Measurements from ENCODE around the gene POLR1A. TPM values are rescaled to one million over a fixed set of nuclear protein-coding genes. Genes with fewer than 3 reads are reported as not detected.

POLR1A gene
- polyA plus RNA-seq, 2 of the 4 experiments (the other 2 are of a cell fraction) = 22.8 to 55.7 TPM

DNA sequence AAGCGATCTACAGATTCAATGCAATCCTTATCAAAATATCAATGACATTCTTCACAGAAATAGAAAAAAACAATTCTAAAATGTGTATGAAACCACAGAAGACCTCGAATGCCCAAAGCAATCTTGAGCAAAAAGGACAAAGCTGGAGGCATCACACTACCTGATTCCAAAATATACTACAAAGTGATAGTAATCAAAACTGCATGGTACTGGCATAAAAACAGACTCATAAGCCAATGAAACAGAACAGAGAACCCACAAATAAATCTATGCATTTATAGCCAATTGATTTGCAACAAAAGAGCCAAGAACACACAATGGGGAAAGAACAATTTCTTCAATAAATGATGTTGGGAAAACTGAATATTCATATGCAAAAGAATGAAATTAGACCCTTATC is 99.2 kb downstream of the POLR1A start:
- TF ChIP-seq, protein P1, sequence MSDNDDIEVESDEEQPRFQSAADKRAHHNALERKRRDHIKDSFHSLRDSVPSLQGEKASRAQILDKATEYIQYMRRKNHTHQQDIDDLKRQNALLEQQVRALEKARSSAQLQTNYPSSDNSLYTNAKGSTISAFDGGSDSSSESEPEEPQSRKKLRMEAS (IDR thresholded peaks at IDR 0.05) = no peak
- no peak for TF ChIP-seq MAZ (IDR thresholded peaks at IDR 0.05; ENCODE audit: borderline replicate concordance, low read depth, low read length)
- TF ChIP-seq HDAC2 (IDR thresholded peaks at IDR 0.05) = peak; percentile 84; the same call in 1 of the 2 replicates
- no peak for TF ChIP-seq EHMT2 (IDR thresholded peaks at IDR 0.05; ENCODE audit: low read depth)
- TF ChIP-seq, protein P2, sequence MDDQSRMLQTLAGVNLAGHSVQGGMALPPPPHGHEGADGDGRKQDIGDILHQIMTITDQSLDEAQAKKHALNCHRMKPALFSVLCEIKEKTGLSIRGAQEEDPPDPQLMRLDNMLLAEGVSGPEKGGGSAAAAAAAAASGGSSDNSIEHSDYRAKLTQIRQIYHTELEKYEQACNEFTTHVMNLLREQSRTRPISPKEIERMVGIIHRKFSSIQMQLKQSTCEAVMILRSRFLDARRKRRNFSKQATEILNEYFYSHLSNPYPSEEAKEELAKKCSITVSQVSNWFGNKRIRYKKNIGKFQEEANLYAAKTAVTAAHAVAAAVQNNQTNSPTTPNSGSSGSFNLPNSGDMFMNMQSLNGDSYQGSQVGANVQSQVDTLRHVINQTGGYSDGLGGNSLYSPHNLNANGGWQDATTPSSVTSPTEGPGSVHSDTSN (IDR thresholded peaks at IDR 0.05) = no peak
- TF ChIP-seq RCOR1 (IDR thresholded peaks at IDR 0.05; ENCODE audit: low read depth, low read length) = no peak
- TF ChIP-seq, protein P3, sequence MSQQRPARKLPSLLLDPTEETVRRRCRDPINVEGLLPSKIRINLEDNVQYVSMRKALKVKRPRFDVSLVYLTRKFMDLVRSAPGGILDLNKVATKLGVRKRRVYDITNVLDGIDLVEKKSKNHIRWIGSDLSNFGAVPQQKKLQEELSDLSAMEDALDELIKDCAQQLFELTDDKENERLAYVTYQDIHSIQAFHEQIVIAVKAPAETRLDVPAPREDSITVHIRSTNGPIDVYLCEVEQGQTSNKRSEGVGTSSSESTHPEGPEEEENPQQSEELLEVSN (IDR thresholded peaks at IDR 0.05; ENCODE audit: borderline replicate concordance, low read depth) = no peak
- no peak for TF ChIP-seq FOSL2 (IDR thresholded peaks at IDR 0.05)
- TF ChIP-seq FOSL2 (CRISPR knock-in tag; IDR thresholded peaks at IDR 0.05) = no peak
- TF ChIP-seq SREBF2 (IDR thresholded peaks at IDR 0.05) = no peak
- TF ChIP-seq, protein P4, sequence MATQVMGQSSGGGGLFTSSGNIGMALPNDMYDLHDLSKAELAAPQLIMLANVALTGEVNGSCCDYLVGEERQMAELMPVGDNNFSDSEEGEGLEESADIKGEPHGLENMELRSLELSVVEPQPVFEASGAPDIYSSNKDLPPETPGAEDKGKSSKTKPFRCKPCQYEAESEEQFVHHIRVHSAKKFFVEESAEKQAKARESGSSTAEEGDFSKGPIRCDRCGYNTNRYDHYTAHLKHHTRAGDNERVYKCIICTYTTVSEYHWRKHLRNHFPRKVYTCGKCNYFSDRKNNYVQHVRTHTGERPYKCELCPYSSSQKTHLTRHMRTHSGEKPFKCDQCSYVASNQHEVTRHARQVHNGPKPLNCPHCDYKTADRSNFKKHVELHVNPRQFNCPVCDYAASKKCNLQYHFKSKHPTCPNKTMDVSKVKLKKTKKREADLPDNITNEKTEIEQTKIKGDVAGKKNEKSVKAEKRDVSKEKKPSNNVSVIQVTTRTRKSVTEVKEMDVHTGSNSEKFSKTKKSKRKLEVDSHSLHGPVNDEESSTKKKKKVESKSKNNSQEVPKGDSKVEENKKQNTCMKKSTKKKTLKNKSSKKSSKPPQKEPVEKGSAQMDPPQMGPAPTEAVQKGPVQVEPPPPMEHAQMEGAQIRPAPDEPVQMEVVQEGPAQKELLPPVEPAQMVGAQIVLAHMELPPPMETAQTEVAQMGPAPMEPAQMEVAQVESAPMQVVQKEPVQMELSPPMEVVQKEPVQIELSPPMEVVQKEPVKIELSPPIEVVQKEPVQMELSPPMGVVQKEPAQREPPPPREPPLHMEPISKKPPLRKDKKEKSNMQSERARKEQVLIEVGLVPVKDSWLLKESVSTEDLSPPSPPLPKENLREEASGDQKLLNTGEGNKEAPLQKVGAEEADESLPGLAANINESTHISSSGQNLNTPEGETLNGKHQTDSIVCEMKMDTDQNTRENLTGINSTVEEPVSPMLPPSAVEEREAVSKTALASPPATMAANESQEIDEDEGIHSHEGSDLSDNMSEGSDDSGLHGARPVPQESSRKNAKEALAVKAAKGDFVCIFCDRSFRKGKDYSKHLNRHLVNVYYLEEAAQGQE (IDR thresholded peaks at IDR 0.05) = no peak
- TF ChIP-seq ESRRA (IDR thresholded peaks at IDR 0.05; ENCODE audit: borderline replicate concordance, low read length) = no peak
- TF ChIP-seq NPAS2 (CRISPR knock-in tag; IDR thresholded peaks at IDR 0.05; ENCODE audit: borderline replicate concordance) = no peak
- TF ChIP-seq, protein P5, sequence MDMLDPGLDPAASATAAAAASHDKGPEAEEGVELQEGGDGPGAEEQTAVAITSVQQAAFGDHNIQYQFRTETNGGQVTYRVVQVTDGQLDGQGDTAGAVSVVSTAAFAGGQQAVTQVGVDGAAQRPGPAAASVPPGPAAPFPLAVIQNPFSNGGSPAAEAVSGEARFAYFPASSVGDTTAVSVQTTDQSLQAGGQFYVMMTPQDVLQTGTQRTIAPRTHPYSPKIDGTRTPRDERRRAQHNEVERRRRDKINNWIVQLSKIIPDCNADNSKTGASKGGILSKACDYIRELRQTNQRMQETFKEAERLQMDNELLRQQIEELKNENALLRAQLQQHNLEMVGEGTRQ (IDR thresholded peaks at IDR 0.05) = no peak
- no peak for TF ChIP-seq SMC3 (IDR thresholded peaks at IDR 0.05)
- TF ChIP-seq KDM1A (IDR thresholded peaks at IDR 0.05; ENCODE audit: low read depth) = 0 out of 2 replicates have a peak, but pooled peaks have one; percentile 41
- DNase-seq (ENCODE audit: low read depth in 1 of 2, low spot score in 1 of 2) (no peak), ATAC-seq (no peak), FAIRE-seq (no peak)
- Histone ChIP-seq H3K4me2 (no peak overlapping the region), H3K27ac (no peak overlapping the region), H3K4me3 (no peak overlapping the region), H3K4me1 (peaks cover 5% of the 10 kb centered on the region; the same call in 2 of the 3 replicates), H3K9me3 (peaks cover 38% of the 10 kb centered on the region)
- ChIA-PET POLR2A (no interaction called here), CTCF (no interaction called here)
- WGBS (ENCODE audit: missing lambda C conversion rate) = 48% methylated on average over 2 of the region's 2 CpGs

DNA sequence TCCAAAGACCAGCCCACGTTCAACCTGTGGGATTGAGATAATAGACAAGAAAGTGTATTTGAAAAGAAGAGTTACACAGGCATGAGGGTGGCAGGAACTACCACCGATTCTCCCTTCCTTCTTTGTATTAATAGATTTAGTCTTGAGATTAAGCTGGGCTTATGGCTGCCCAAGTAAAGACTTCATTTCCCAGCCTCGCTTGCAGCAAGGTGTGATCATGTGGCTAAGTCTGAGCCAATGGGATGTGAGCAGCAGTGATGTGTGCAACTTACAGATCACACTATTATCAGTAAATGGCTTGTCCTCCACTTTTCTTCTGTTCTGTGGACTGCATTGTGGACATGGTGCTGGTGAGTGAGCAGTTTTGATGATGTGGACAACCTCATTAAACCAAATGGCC is 101.7 kb downstream of the POLR1A start:
- Histone ChIP-seq H3K4me2 (no peak overlapping the region), H3K4me3 (no peak overlapping the region), H3K9me3 (peaks cover 38% of the 10 kb centered on the region), H3K4me1 (peaks cover 7% of the 10 kb centered on the region; the same call in 2 of the 3 replicates), H3K27ac (no peak overlapping the region)
- FAIRE-seq = no peak
- DNase-seq (ENCODE audit: low read depth in 1 of 2, low spot score in 1 of 2) = peak in 1 of 2 experiments; percentile 40
- 78% methylated on average over 3 of the region's 3 CpGs for WGBS (ENCODE audit: missing lambda C conversion rate)
- TF ChIP-seq, protein P6, sequence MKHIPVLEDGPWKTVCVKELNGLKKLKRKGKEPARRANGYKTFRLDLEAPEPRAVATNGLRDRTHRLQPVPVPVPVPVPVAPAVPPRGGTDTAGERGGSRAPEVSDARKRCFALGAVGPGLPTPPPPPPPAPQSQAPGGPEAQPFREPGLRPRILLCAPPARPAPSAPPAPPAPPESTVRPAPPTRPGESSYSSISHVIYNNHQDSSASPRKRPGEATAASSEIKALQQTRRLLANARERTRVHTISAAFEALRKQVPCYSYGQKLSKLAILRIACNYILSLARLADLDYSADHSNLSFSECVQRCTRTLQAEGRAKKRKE (CRISPR knock-in tag; IDR thresholded peaks at IDR 0.05; ENCODE audit: low read depth) = no peak
- TF ChIP-seq, protein P2 (IDR thresholded peaks at IDR 0.05) = no peak
- TF ChIP-seq, protein P3 (IDR thresholded peaks at IDR 0.05; ENCODE audit: borderline replicate concordance, low read depth) = no peak
- no peak for TF ChIP-seq FOSB (CRISPR knock-in tag; IDR thresholded peaks at IDR 0.05)
- no peak for TF ChIP-seq ZNF302 (CRISPR knock-in tag; IDR thresholded peaks at IDR 0.05)
- TF ChIP-seq TP53 (CRISPR knock-in tag; IDR thresholded peaks at IDR 0.05) = no peak
- no peak for TF ChIP-seq POLR2A (IDR thresholded peaks at IDR 0.05; ENCODE audit: low read length)
- TF ChIP-seq NR3C1 (IDR thresholded peaks at IDR 0.05) = no peak
- TF ChIP-seq, protein P5 (IDR thresholded peaks at IDR 0.05) = no peak
- no peak for TF ChIP-seq JUN (IDR thresholded peaks at IDR 0.05)
- no peak for TF ChIP-seq POLR2AphosphoS2 (conservative IDR thresholded peaks at IDR 0.05; ENCODE audit: low read length)
- TF ChIP-seq MAZ (IDR thresholded peaks at IDR 0.05; ENCODE audit: borderline replicate concordance, low read depth, low read length) = no peak
- TF ChIP-seq ESRRA (IDR thresholded peaks at IDR 0.05; ENCODE audit: borderline replicate concordance, low read length) = no peak
- TF ChIP-seq, protein P7, sequence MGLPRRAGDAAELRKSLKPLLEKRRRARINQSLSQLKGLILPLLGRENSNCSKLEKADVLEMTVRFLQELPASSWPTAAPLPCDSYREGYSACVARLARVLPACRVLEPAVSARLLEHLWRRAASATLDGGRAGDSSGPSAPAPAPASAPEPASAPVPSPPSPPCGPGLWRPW (IDR thresholded peaks at IDR 0.05) = no peak
- TF ChIP-seq, protein P1 (IDR thresholded peaks at IDR 0.05) = no peak
- no peak for TF ChIP-seq MYC (IDR thresholded peaks at IDR 0.05; ENCODE audit: borderline replicate concordance, low read length)
- ChIA-PET CTCF (interaction anchor here (0.6 to 1.7 kb wide), 6 partner anchors 8 to 357 kb away, joined by 3 to 5 read pairs (median 3); no protein-coding TSS in a partner anchor), POLR2A (no interaction called here)
- ATAC-seq = peak in 1 of 2 experiments; percentile 48; a peak in 1 of 6 replicates

Measured in A549 (cell line).